ENCODE measurements around the gene B3GALT6. TPM values are rescaled to one million over a fixed set of nuclear protein-coding genes. Genes with fewer than 3 reads are reported as not detected.

The B3GALT6 gene
- polyA plus RNA-seq, 4 donors: 19.8 to 24.4 (median 21.4) TPM

GRCh38 chr1:1259540-1259939 is 27.5 kb downstream of the B3GALT6 start:
- DNase-seq (ENCODE audit: low read depth in 4 of 4, low spot score in 2 of 4): no peak

DNA sequence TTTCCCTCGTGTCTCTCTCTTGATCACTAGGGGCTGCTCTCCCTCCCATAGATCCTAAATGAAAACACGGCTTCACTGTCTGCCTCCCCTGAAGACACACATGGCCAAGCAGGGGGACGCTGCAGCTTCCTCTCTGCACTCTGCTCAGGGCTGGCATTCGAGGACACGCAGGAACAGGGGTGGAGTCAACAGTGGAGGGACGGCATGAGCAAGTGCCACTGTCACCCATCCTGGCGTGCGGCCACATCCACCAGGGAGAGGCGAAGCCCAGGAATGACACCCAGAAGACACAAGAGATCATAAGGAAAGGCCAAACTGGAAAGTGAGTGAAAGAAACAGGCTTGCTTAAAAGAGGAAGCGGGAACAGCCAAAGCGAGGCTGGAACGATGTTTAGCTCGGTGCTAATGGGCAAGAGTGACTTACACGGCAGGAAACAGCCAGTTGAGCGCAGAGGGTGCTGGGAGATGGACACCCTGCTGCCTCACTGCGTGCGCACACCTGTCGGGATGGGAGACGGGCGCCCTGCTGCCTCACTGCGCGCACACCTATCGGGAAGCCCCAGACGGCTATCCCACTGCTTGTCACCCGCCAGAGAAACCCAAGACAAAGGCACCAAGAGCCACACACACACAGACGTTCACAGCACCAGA is 28.0 kb downstream of the B3GALT6 start:
- DNase-seq (ENCODE audit: low read depth in 4 of 4, low spot score in 2 of 4): no peak

DNA sequence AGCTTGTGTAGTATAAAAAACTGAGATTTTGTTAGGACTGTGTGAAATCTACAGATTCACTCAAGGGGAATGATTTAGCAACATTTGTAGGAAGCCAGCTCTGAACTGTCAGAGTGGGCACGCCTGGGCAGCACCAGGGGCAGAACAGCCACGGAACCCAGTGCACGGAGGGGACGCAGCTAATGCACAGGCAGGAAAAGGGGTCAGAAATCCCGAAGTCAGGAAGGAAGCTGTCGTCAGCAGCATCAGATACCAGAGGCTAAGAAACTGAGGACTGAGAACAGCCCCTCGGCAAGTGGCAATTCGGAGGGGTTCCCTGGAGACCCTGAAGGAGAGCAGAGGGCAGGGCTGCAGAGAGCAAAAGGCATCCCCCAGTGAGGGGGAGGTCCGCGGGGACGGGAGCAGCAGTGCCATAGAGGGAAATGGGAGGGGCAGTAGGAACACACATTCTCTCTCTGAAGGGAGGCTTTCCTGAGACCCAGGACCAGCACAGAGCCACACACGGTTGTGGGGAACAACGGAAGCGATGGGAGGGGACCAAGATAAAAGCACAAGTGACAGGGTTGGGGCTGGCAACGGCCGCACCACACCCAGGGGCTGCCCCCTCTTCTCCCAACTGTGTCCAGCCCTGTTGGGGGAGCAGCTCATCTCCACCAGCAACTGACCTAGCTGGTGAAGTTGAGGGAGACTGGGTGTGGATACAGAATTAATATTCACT is 29.0 kb downstream of the B3GALT6 start:
- no peak for DNase-seq (ENCODE audit: low read depth in 4 of 4, low spot score in 2 of 4)

DNA sequence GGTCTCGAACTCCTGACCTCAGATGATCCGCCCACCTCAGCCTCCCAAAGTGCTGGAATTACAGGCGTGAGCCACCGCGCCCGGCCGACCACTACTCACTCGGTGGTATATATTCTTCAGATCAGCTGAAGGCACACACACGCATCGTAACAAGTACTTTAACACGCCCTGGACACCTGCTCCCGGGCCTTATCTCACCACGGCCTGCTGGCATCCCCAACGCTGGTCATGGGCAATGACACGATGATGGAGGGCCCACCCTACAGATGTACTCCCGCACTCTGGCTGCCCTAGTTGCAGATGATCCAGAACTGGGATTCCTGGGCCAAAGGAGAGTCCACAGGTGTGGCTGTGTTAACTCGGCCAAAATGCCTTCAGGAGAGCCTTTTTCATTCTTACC is 30.0 kb downstream of the B3GALT6 start:
- no peak for DNase-seq (ENCODE audit: low read depth in 4 of 4, low spot score in 2 of 4)

GRCh38 chr1:1262758-1263157 is 30.7 kb downstream of the B3GALT6 start:
- DNase-seq (ENCODE audit: low read depth in 4 of 4, low spot score in 2 of 4): no peak

DNA sequence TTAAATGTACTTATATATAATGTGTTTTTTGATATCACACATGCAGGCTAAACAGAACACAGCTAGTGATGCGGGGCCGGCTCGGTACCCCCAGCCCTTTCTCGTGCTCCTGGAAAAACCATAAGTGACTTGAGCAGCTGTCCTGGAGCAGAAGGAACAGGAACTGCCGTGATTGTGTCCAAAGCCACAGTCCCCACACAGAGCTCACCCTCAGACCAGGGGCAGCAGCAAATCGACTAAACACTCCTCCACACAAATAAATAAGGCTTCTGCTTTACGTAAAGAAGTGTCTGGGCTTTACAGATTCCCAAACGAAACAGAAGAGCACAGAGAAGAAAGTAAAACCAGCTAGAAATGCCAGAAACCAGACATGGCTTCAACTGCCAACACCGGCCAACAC is 32.0 kb downstream of the B3GALT6 start:
- no peak for DNase-seq (ENCODE audit: low read depth in 4 of 4, low spot score in 2 of 4)

GRCh38 chr1:1264868-1265272 is 32.8 kb downstream of the B3GALT6 start:
- DNase-seq (ENCODE audit: low read depth in 4 of 4, low spot score in 2 of 4): no peak

GRCh38 chr1:1267488-1268283 is 35.6 kb downstream of the B3GALT6 start:
- DNase-seq (ENCODE audit: low read depth in 4 of 4, low spot score in 2 of 4): no peak

DNA sequence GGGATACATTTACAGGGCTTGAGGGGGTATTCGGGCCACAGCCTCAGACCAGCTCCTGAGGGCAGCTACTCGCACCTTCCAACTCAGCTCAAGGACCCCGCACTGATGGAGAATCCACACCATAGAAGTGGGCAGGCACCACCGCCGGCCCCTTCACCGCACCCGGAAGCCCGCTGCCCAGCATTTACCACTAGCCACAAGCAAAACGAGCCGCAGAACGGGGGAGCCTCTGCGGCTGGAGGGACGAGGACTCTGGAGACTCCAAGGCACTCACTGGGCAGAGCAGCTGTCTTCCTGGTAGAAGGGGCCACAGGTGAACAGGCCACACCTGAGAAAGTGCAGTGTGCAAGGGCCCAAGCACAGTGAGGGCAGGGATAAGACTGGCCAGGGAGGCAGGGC is 36.2 kb downstream of the B3GALT6 start:
- no peak for DNase-seq (ENCODE audit: low read depth in 4 of 4, low spot score in 2 of 4)

GRCh38 chr1:1270813-1271212 is 38.8 kb downstream of the B3GALT6 start:
- DNase-seq (ENCODE audit: low read depth in 4 of 4, low spot score in 2 of 4): no peak

- no peak for DNase-seq (ENCODE audit: low read depth in 4 of 4, low spot score in 2 of 4)
Measured at GRCh38 chr1:1272341-1273208, 40.5 kb downstream of the B3GALT6 start.

GRCh38 chr1:1273209-1273511 is 41.1 kb downstream of the B3GALT6 start:
- no peak for DNase-seq (ENCODE audit: low read depth in 4 of 4, low spot score in 2 of 4)

GRCh38 chr1:1273512-1274298 is 41.7 kb downstream of the B3GALT6 start, which contains the start of gene UBE2J2:
UBE2J2 (minus strand) TSS chr1:1273854; CDS start chr1:1267992, 5,862 bp downstream.
- peak in 3 of 4 donors; percentile 67 to 79 (median 73) for DNase-seq (ENCODE audit: low read depth in 4 of 4, low spot score in 2 of 4)

GRCh38 chr1:1274299-1274930 is 42.4 kb downstream of the B3GALT6 start:
- no peak for DNase-seq (ENCODE audit: low read depth in 4 of 4, low spot score in 2 of 4)

- no peak for DNase-seq (ENCODE audit: low read depth in 4 of 4, low spot score in 2 of 4)
Measured at GRCh38 chr1:1274931-1275431, 42.9 kb downstream of the B3GALT6 start.

DNA sequence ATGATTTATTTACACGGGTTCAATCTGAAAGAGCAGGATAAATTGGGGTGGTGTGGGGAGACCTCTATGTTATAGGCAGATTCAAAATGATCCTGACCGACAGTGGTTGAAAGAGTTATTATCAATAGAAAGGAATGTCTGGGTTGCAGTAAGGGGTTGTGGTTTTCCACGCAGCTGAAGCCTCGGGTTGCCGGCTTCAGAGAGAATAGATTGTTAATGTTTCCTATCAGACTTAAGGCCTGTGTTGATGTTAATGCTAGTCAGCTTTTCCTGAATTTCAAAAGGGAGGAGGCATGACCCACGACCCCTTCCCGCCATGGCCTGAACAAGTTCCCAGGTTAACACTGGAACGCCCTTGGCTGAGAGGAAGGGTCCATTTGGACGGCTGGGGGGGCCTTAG is 43.8 kb downstream of the B3GALT6 start:
- no peak for DNase-seq (ENCODE audit: low read depth in 4 of 4, low spot score in 2 of 4)

GRCh38 chr1:1278620-1279019 is 46.6 kb downstream of the B3GALT6 start:
- DNase-seq (ENCODE audit: low read depth in 4 of 4, low spot score in 2 of 4): no peak

GRCh38 chr1:1279028-1279427 is 47.0 kb downstream of the B3GALT6 start:
- DNase-seq (ENCODE audit: low read depth in 4 of 4, low spot score in 2 of 4): no peak

DNA sequence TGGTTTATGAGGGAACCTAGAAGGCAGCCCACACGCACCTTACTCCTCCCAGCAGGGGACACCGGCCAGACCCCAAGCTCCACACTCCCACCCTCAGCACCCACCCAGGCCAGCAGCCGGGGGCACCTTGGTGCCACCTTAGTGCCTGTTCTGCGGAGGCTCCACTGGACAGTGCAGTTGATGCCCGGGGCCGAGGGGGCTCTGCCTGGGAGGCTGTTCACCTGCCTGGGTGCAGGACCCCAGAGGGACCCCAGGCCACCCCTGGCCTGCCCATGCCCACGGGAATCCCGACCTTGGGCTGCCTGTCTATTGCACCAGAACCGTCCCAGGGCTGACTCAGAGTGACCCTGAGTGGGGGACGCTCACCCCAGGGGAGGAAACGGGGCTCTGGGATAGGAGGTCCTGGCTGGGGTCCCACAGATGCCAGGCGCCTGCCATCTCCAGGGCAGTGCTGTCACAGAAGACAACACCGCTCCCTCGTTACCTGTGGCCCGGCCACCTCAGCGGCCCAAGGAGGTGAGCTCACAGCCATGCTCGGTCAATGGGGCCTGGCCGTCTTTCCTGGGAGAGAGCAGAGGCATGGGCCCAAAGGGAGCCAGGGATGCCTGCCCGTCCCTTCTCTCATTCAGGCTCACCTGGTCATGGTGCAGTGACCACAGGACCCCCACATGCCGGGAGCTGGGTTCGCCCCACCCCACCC is 48.9 kb downstream of the B3GALT6 start:
- no peak for DNase-seq (ENCODE audit: low read depth in 4 of 4, low spot score in 2 of 4)

All from left renal cortex interstitium (tissue), 4 donors.